ENCODE data around the gene NINJ1. TPM values are rescaled to one million over a fixed set of nuclear protein-coding genes. Genes with fewer than 3 reads are reported as not detected.

NINJ1 gene
- total and polyA plus RNA-seq, 2 of the 8 experiments (the other 6 are each of a cell fraction or from before 2014, with no cell fraction given), result 28.2 to 65.6 TPM

- no peaks in the 10 kb centered on the region; a peak in 1 of 7 replicates for H3K27me3 ChIP-seq (replicated peaks in 1 of 4; ENCODE audit: control insufficient read depth in 3 of 4, extremely low read depth in 1 of 4, insufficient read depth in 3 of 4, low read length in 3 of 4)
- H3K23ac ChIP-seq (ENCODE audit: insufficient read length), result no peak overlapping the region
- H3K14ac ChIP-seq (ENCODE audit: insufficient read length), result no peak overlapping the region
- H3K56ac ChIP-seq (replicated peaks; ENCODE audit: insufficient read length, low read depth, low read length), result no peak overlapping the region
- no peak overlapping the region for H2BK20ac ChIP-seq (ENCODE audit: low read length)
- no peak overlapping the region for H2AK5ac ChIP-seq (ENCODE audit: low read depth, low read length)
- FAIRE-seq (no peak), DNase-seq (ENCODE audit: low read depth in 1 of 2, low spot score in 2 of 2) (no peak)
- H3K9ac ChIP-seq (replicated peaks in 1 of 4; ENCODE audit: extremely low read depth in 1 of 4, low read depth in 3 of 4, low read length in 3 of 4), result no peak overlapping the region
- ChIA-PET CTCF (ENCODE audit: partially characterized antibody) (interaction anchor here (1.0 to 1.6 kb wide), 6 partner anchors 11 to 39 kb away, joined by 3 to 9 read pairs (median 4); no protein-coding TSS in a partner anchor), POLR2A (ENCODE audit: partially characterized antibody) (no interaction called here)
- H3K18ac ChIP-seq (ENCODE audit: extremely low read depth, low read length), result no peak overlapping the region; the same call in 1 of the 2 replicates
- H3K79me1 ChIP-seq (ENCODE audit: low read depth, low read length), result peaks cover 5% of the 10 kb centered on the region
- no peak overlapping the region for H2AFZ ChIP-seq (ENCODE audit: low read length)
- no peak overlapping the region for H3K27ac ChIP-seq (ENCODE audit: low read depth, low read length)
- no peaks in the 10 kb centered on the region for H3K9me3 ChIP-seq (ENCODE audit: insufficient read depth in 2 of 2, low read depth in 1 of 2, low read length in 1 of 2)
- H3K79me2 ChIP-seq (ENCODE audit: control insufficient read depth in 1 of 2, insufficient read depth in 2 of 2, low read length in 2 of 2), result peaks cover 0 to 4% of the 10 kb centered on the region in 2 experiments; a peak in 1 of 4 replicates
- 85% methylated on average over 20 of the region's 23 CpGs; no CpG with 5 or more reads in 1 of the 2 experiments for WGBS, 2 experiments (ENCODE audit: extremely low coverage in 1 of 2, insufficient coverage in 1 of 2, insufficient read length in 1 of 2, insufficient replicate concordance in 2 of 2, low coverage in 1 of 2, low lambda C conversion rate in 2 of 2, missing lambda C conversion rate in 1 of 2)
- no peak overlapping the region for H4K8ac ChIP-seq (ENCODE audit: extremely low read depth, insufficient read depth, low read length)
- no peak overlapping the region for H3K4me2 ChIP-seq (ENCODE audit: insufficient read depth in 1 of 2, low read depth in 2 of 2, low read length in 2 of 2)
- peaks cover 0 to 4% (median 0%) of the 10 kb centered on the region in 4 experiments; a peak in 1 of 8 replicates for H3K36me3 ChIP-seq (ENCODE audit: control insufficient read depth in 2 of 4, insufficient read depth in 4 of 4, low read length in 3 of 4)
- no peak overlapping the region; the same call in 1 of the 2 replicates for H2BK12ac ChIP-seq (ENCODE audit: low read depth, low read length)
- peak overlapping the region; percentile 95 for H3K4ac ChIP-seq (replicated peaks; ENCODE audit: insufficient read length, low read depth, low read length)
- peaks cover 0 to 14% (median 10%) of the 10 kb centered on the region in 4 experiments; a peak in 6 of 7 replicates for H3K4me1 ChIP-seq (replicated peaks in 1 of 4; ENCODE audit: control insufficient read depth in 3 of 4, insufficient read depth in 4 of 4, low read length in 3 of 4)
- H4K91ac ChIP-seq (replicated peaks; ENCODE audit: insufficient read length, low read length), result peak overlapping the region; percentile 65
- H2BK120ac ChIP-seq (replicated peaks; ENCODE audit: low read depth, low read length), result no peak overlapping the region
- H3K23me2 ChIP-seq (ENCODE audit: low read depth, low read length), result 0 out of 2 replicates have a peak, but pooled peaks cover 1% of the 10 kb centered on the region
- peaks cover 0 to 18% of the 10 kb centered on the region in 2 experiments for H4K20me1 ChIP-seq (replicated peaks in 1 of 2; ENCODE audit: control insufficient read depth in 1 of 2, insufficient read depth in 2 of 2, low read length in 2 of 2)
- H4K5ac ChIP-seq (ENCODE audit: insufficient read length, low read depth, low read length), result no peak overlapping the region
- no peak overlapping the region; the same call in 1 of the 2 replicates for H2BK15ac ChIP-seq (ENCODE audit: low read length)
- H2BK5ac ChIP-seq (ENCODE audit: low read depth, low read length), result peak overlapping the region; percentile 75; the same call in 1 of the 2 replicates
- TF ChIP-seq, protein P1, sequence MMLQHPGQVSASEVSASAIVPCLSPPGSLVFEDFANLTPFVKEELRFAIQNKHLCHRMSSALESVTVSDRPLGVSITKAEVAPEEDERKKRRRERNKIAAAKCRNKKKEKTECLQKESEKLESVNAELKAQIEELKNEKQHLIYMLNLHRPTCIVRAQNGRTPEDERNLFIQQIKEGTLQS (IDR thresholded peaks at IDR 0.05; ENCODE audit: insufficient read depth, low read depth, low read length), result no peak
- TF ChIP-seq YY1 (IDR thresholded peaks at IDR 0.05; ENCODE audit: low read depth, low read length) (no peak), EP300 (IDR thresholded peaks at IDR 0.05; ENCODE audit: borderline replicate concordance in 1 of 2, low read depth in 2 of 2, low read length in 2 of 2) (no peak), SP2 (IDR thresholded peaks at IDR 0.05; ENCODE audit: low read length) (no peak), TAF7 (optimal IDR thresholded peaks at IDR 0.05; ENCODE audit: borderline replicate concordance, low read depth, low read length) (no peak), CREB1 (IDR thresholded peaks at IDR 0.05) (no peak), SRF (IDR thresholded peaks at IDR 0.05; ENCODE audit: low read depth, low read length) (no peak), CHD2 (IDR thresholded peaks at IDR 0.05; ENCODE audit: low read length) (no peak), CTBP2 (IDR thresholded peaks at IDR 0.05; ENCODE audit: borderline replicate concordance, insufficient read depth, insufficient read length, low read length) (no peak), SP4 (IDR thresholded peaks at IDR 0.05; ENCODE audit: low read length) (no peak)
- no peak overlapping the region for H3K4me3 ChIP-seq (ENCODE audit: extremely low read depth in 1 of 4, insufficient read depth in 2 of 4, low read depth in 3 of 4, low read length in 4 of 4)
Measured at GRCh38 chr9:93126151-93126781, 7.8 kb downstream of the NINJ1 start.

Data from H1 (cell line).